Anterior cingulate cortex (tissue), 58 donors: ENCODE data around the gene SLC45A1.

Experiments used
- DNase-seq, 58 donors: peaks; one replicate each; lab custom pipeline; 2025; lab: John Stamatoyannopoulos, UW

The SLC45A1 gene

DNA sequence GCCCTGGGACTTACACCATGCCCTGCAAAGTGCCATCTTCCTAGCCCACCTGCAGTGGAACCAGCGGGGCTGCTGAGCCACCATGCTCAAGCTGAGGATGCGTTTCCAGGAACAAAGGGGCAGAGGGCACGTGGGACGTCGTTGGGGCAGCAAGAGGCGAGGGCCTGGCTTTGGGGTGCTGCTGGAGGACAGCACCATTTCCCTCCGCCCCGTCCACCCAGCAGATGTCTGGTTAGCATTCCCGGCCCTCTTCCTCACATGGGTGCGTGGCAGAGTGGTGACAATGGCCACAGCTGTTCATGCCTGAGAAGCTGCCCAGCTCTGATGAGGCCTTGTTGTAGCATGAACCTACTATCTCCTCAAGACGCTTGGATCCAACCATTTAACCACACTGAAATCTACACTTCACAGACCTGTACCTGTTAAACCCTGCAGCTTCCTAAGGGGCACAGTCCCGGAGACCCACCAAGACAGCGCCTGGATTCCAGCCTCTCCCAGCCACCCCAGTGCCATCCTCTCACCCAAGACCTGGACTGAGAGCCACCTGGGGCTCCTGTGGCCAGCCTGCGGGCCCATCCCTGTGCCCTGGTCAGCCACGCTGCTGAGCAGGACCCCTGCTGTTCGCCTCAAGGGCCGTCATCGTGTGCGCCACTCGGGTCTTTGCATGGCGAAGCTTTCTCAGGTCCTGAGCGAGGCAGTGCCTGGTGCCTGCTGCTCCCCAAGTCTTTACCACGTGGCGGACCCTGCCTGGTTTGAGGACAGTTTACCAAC lies 33.2 kb downstream of the SLC45A1 start:
- DNase-seq: peak in 5 of 58 donors; percentile 21 to 36 (median 25)

DNA sequence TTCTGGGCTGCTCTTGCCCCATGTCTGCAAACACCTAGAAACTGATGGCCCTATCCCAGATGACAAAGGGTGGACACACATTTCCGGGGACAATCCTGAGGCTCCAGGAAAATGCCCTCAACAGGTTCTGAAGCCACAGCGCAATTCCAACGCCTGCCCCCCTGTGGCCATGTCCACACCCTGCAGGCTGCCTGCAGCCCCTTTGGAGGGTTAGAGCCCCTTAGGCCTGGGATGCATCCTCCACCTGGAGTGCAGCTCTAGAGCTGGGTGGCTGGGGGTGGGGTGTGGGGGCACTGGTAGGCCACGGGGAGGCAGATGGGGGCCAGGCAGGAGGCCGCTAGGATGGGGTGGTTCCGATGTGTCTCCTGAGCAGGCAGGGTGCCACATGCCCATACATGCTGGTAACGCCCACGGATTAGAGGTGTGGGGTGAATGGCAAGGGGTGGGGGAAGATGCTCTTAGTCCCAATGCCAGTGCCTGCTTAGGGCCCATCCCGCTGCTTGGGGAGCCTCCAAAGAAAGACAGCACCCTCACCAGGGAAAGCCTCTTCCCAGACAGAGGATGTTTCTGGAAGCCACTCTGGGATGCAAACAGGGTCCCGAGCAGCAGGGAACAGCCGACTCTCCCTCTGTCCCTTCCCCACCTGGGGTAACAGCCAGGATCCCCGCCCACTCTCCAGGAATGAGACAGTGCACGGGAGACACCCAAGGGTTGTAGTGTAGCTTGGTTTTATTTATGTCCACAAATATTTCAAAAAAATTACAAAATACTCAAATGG lies 34.0 kb downstream of the SLC45A1 start:
- peak in 2 of 58 donors; percentile 13 to 19 for DNase-seq

DNA sequence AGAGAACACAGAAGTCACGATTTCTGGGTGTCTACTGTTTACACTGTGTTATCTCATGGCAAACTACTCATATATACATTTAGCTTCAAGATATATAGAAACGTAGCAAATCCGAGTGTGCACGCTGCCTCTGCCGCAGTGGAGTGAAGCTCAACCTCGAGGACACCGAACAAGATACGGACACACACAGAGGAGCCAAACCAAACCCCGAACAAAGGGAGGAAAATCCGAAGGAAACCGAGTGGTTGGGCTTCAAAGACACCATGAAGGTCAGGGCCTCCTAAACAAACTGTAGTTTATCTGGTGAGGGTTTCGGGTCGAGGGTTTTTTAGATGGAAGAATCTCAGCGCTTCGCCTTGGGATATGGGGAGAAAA lies 34.5 kb downstream of the SLC45A1 start:
- DNase-seq: no peak

DNA sequence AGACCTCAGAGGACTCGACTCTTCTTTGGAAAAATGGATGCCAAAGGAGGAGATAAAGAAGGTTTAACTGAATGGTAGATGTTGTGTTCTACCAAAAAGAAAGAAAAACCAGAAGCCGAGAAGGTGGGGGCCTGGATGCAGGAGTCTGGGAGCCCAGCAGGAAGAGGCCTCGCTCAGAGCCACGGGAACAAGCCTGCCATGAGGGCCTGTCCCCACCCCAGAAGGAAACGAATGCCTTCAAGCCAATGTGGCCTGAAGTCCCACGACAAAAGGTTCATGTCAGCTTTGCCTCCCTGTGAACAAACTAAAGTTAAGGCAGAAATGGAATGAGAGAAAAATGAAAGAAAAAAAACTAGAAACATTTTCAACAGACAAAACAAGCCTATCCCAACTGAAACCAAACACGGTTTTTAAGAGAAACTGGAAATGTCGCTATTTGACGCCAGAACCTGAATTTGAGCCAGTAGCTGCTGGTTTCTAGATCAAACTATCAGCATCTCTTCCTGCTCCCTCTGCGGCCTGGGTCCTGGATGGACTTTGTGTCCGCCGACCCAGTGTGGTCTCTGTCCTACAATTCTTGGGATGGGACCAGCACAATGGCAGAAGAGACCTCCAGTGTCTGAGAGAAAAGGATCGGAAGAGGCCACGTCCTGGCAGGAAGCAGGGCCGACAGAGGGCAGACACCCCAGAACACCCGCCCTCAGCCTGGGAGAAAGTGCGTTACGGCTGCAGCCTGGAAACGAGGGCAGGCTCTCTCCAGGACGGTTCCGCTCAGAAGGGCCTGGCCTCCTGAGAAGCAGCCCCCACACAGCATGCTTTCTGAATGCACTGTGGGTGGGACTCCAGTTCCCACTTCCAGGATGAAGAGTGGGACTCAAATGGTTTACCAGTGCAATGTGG lies 35.2 kb downstream of the SLC45A1 start:
- DNase-seq: no peak

DNA sequence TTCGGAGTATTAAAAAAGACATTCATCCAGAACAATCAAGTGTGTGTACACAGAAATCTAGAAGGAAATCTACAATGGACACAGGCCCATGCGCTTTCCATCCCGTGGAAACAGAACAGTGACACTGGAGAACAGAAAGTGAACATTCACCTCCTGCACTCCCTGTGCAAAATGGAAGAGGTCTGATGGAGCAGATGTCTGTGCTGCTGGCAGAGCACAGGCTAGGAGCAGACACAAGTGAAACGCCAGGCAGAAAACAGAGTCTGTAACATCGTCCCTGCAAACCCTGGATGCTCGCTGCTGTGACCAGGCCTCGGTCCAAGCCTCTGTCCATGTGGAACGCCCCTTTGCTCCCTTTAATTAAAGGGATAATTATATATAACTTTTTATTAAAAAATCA lies 36.1 kb downstream of the SLC45A1 start:
- DNase-seq: no peak

DNA sequence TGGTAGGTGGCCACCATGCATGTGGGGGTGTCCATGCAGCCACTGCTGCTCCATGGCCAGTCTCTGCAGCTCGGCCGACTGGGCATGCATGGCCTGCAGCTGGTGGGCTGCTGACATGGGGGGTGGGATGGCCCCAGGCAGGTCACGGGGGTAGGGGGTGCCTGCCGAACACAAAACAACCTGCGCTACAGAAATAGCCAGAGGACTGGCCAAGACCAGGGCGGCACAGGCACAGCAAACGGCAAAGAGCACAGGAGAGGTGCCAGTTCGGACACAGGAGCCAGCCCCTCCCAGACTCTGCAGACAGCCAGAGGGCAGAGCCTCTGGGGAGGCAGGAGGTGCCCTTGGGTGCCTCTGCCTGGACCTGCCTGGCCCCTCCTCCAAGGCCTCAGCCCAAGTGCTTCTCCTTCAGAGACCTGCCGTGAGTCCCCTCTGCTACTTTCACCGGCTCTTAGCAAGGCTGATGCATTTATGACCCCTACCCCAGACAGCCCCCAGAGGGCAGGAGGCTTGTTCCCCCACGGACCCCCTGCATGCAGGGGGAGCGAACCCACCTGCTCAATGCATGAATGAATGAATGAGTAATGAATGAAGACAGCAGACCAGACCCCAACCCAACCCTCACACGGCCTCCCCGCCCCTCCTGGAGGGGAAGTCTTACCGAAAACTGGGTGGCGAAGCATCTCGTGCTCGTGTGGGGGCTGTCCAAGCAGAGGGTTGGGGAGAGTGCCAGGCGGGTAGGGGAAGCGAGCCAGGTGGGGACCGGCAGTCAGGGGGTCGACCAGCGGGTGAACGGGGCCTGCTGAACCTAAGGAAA lies 37.7 kb downstream of the SLC45A1 start:
- no peak for DNase-seq

DNA sequence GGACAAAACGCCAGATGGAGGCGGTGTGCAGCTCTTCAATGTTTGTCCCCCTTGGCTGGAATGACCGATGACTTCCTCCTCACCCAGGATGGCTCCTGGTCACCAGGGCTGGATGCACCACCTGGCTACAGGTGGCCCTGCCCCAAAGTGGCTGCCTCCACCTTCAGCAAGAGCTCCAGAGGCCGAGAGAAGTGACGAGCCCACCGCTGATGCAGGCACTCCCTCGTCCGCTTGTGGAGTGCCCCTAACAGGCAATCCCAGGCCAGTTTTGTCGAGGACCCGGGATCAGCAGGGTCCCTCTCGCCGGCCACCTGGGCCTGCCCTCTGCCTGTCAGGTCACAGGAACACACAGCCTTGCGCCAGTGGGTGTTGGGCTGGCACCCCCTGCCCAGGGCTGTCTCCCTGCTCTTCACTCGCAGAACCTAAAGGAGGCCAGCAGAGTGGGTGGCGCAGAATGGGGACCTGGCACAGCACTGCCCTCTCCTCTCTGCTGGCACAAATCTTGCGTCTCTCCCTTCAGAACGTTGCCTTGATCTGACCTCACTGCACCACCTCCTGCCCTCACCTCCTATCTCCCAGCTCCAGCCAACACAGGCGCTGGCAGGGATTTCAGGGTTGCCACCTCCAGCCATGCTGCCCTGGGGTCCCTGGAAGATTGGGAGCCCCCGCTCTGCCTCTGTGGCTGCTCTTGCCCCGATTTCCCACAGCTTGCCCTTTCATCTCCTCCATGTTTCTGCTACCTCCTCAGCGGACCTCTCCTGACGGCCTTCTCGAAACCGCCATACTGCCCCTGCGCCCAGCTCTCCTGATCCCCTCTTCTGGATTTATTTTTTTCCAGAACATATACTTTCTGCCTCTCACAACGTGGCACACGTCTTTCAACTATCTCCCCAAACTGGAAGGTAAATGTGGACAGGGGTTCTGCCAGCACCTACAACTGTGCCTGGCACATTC lies 38.6 kb downstream of the SLC45A1 start:
- DNase-seq: no peak

DNA sequence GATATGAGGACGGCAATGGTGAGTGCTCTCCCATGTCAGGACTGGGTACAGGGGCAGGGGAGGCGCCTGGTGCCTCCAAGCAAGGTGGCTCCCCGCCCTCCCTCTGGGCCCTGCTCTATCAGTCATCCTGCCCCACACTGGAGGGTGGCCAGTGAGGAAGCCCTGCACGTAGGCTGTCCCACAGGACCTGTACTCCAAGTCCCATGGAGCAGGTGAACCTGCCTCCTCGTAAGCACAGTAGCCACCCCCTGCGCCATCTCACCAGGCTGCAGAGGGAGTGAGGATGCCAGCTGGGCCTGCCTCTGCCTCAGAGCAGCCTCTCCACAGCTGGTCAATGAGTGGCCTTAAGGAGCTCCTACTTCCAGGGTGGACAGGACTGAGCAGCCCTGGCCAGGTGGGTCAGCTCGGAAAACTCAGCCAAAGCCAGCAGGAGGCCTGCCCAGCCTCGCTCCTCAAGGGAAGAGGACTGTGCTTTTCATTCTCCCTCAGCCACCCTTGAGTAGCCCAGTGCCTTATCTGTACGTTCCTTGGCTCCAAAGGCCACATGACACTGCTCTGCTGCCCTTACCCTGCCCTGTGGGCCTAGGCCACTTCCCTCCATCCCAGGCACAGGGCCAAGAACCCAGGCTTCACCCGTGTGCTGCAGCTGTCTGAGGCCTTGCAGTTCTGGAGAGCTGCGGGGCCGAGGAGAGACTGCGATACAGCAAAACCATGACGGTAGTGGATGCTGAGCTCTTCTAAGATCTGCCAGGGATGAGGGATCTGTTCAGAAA lies 39.6 kb downstream of the SLC45A1 start:
- DNase-seq: no peak

DNA sequence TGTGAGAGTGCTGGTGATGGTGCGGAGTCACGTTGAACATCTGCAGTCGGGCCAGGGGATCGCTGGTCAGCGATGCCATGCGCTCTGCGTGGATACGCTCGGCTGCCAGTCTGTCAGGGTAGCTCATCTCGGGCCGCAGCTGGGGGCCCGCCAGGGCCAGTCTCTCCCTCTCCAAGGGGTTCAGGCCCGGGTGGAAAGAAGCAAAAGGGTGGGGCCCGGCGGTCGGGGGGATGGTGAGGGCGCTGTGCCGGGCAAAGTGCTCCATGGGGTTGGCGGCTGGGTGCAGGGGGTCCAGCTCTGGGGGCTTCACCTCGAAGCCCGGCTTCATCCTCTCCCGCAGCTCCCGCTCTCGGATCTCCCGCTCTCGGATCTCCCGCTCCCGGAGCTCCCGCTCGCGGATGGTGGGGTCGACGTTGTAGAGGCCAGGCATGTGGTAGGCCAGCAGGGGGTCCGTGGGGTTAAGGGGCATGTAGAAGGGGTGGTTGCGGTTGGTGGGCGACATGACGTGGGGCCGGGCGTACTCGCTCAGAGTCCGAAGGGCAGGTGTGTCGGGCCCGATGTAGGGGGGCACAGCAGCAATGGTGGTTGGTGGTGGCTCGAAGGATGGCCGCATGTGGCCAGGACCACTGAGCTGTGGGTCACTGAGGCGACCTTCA lies 40.5 kb downstream of the SLC45A1 start:
- no peak for DNase-seq

DNA sequence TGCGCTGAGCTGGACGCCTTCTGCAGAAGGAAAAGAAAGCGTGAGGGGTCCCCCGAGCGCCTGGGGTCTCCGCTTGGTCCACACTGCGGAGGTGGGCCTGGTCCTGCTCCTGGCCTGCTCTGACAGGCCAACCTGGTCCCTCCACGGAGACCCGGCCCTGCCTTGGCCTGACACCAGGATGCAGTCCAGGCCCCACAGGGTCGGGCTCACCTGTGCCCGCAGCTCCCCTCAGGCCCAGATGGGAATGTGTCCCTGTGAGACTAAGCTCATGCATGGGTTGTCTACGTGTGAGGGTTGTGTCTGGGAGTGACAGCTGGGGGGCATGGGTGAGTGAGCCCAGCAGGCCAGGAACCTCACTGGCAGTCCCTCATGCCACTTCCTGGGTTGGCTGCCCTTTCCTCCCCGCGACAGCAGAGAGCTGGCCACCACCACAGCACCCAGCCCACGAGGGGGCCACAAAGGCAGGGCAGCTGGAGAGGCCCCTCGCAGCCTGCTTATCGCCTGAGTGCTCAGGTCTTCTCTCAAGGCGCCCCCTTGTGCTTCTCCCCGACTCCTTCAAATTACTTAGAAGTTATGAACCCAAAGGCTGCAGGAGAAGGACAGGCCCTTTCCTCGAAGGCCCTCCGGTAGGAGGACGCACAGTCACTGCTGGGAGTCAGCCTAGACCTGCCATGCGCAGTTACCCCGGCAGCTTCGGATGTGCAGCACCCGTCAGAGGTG lies 41.1 kb downstream of the SLC45A1 start:
- DNase-seq: no peak

DNA sequence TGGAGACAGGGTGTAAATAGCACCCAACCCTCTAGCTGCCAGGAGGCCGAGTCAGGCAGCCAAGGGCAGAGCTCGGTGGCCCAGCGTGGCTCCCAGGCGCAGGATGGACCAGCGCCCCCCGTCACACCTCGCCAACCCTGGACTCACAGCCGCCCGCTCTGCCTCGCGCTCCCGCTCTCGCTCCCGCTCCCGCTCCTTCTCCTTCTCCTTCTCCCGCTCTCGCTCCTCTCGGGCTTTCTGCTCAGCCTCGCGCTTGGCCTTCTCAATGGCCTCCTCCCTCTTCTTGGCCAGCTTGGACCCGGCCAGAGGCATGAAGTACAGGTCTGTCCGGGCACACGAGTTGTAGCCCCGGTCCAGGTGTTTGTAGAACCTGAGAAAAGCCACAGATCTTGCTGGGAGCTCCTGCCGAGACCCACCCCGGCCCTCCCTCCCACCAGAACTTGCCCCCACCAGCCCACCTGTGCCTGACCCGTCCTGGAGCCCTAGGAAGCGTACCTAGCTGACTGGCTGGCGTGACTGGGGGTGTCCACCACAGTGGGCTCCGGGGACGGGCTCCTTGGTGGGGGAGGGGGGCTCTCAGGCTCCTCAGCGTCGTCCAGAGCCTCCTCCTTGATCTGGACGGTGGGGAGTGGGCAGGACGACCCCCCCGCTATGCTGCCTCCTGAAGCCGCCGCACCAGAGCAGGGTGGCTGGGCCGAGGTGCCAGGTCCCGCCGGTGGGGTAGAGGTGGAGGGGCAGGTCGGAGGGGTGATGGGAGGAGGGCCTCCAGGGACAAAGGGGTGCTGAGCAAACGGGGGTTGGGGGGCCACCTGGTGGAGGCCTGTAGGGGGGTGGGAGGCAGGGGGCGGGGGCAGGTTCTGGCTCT lies 41.9 kb downstream of the SLC45A1 start:
- no peak for DNase-seq

DNA sequence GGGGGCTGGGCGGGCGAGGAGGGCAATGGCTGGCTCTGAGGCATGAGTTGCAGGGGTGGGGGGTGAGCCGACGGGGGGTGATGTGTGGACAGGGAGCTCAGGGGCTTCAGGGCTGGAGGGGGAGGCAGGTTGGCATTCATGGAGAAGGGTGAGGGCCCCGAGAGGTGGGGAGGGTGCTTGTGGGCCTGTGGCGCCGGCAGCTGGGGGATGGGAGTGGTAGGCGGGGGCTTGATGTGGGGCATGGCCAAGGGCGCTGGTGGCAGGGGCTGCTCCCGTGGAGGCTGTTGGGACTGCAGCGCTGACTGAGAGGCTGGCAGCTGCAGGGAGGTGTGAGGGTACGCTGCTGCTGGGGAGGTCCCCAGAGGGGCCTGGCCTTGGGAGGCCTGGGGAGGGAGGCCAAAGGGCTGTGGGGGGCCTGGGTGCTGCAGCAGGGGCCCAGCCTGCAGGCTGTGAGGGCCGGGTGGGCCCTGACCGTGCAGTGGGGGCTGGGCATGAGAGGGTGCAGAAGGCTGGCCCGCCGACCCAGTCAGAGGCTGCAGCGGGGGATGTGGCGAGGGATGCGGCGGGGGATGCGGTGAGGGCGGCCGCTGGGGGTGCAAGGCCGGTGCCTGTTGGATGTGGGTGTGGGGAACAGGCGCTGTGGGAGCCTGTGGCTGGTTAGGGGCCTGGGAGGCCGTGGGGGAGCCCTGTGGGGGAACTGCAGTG lies 42.7 kb downstream of the SLC45A1 start:
- no peak for DNase-seq

DNA sequence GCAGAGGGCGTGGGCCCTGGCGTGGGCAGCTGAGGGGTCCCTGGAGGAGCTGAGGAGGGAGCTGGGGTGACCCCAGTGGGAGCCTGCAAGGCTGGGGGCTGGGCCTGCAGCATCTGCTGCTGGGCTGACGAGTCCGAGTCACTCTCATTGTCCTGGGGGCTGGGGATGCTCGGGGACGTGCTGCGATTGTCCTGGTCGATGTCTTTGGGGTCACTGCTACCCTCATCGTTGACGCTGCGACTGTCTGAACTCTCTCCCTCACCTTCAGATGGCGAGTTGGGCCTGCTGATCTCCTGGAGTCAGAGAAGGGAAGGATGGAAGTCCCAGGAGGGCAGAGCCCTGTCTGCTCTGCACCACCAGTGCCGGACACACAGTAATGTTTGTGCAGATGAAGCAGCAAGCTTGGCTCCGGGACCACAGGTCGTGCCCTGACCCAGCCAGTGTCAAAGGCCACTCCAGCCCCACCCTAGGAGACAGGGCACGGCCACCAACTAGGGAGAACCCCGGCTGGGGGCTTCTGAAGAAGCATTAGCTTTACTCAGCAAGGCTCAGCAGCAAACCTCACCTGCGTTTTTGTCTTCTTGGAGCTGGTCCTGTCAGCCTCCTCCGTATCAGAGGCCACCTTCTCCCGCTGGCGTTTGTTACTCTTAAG lies 43.4 kb downstream of the SLC45A1 start:
- DNase-seq: no peak

DNA sequence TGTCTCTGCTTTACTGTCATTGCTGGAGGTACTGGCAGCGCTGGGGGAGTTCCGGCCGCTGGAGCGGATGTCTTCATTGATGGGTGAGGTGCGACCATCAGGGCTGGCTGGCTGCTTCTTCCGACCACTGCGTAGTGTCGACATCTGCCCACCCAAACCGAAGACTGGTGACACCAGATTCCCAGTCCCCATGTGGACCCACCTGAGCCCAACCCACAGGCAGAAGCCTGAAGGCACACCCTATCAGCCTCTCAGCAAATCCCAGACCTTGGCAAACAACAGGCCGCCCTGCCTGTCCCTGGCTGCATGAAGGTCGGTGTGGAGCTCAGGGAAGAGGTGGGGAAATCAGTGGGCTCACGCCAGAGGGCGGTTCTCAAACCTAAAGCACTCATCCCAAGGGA lies 44.8 kb downstream of the SLC45A1 start:
- DNase-seq: no peak
